Suprapubic skin (tissue), 4 donors: ENCODE results near the gene NUDT4. TPM values are rescaled to one million over a fixed set of nuclear protein-coding genes. Genes with fewer than 3 reads are reported as not detected.

ENCODE experiments used
- DNase-seq, 2 donors: peaks; one replicate each; pipeline ENCODE4 v3.0.0-alpha.2; 2019; ENCODE audit warnings: low spot score in 2 of 2
- H3K27ac ChIP-seq: fragments of 200-600 bp; sonication (generic); one replicate; pipeline ENCODE4 v1.5.1; 2019
- H3K27me3 ChIP-seq: fragments of 200-600 bp; sonication (generic); one replicate; pipeline ENCODE4 v1.5.1; 2019
- H3K36me3 ChIP-seq: fragments of 200-600 bp; sonication (generic); one replicate; pipeline ENCODE4 v1.5.1; 2019
- H3K4me1 ChIP-seq: fragments of 200-600 bp; sonication (generic); one replicate; pipeline ENCODE4 v1.5.1; 2019
- H3K4me3 ChIP-seq: fragments of 200-600 bp; sonication (generic); one replicate; pipeline ENCODE4 v1.5.1; 2019; ENCODE audit warnings: mild to moderate bottlenecking
- H3K9me3 ChIP-seq: fragments of 200-600 bp; sonication (generic); one replicate; pipeline ENCODE4 v1.5.1; 2019
- EP300 ChIP-seq: sonication (generic); formaldehyde crosslinking; IDR thresholded peaks from one replicate; pipeline ENCODE4 v1.6.1; 2017; ENCODE audit warnings: antibody characterized with exemption
- POLR2A ChIP-seq, 2 donors: fragments of 450-650 bp; IDR thresholded peaks; one replicate each; pipeline ENCODE4 v1.6.1; 2017; ENCODE audit warnings: antibody characterized with exemption in 2 of 2, mild to moderate bottlenecking in 2 of 2, moderate library complexity in 2 of 2
- POLR2AphosphoS5 ChIP-seq, 3 donors: sonication (generic); formaldehyde crosslinking; IDR thresholded peaks; one replicate each; pipeline ENCODE4 v1.6.1; 2017; ENCODE audit warnings: antibody characterized with exemption in 3 of 3
- WGBS: methylation state at CpG from one replicate; pipeline ENCODE4 v1.1.5; 2018; 5-methylcytosine and 5-hydroxymethylcytosine counted together
- total RNA-seq, 4 donors: library from RNA; depleted of rRNA; stranded (reverse); fragments of >200 nt; gene quantifications; one replicate each; pipeline ENCODE4 v1.1.0, GENCODE V29; 2016
- TF ChIP-seq, protein P1 (sequence below), 2 donors: fragments of 200-600 bp in 1 of 2; fragments of 450-650 bp in 1 of 2; sonication (generic) in 1 of 2; IDR thresholded peaks; one replicate each; pipeline ENCODE4 v1.5.1; 2016 to 2019; ENCODE audit warnings: antibody characterized with exemption in 2 of 2, mild to moderate bottlenecking in 1 of 2, moderate library complexity in 1 of 2

NUDT4 gene
- total RNA-seq, 4 donors from 2014 or later: 27.1 to 46.7 (median 34.5) TPM

DNA sequence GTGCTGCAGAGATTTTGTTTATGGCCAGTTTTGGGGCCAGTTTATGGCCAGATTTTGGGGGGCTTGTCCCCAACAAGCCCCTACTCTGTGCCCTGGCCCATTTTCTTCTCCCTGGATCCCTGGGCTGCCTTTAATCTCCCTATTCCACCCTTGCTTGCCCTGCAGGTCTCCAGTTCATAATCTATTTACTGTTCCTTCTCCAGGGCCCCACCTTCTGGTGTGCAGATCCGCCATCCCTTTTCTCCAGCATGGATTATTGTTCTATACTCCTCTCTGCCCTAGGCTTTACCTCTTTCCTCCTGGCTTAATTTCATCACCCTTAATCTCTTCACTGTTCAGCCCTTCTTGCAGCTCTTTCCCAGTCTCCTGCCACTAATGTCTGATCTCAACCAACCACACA, 26.0 kb upstream of the NUDT4 start:
- H3K27ac ChIP-seq: no peak overlapping the region
- H3K4me1 ChIP-seq: no peaks in the 10 kb centered on the region
- H3K9me3 ChIP-seq: no peaks in the 10 kb centered on the region
- 100% methylated on average over 1 of the region's 1 CpG for WGBS
- no peaks in the 10 kb centered on the region for H3K36me3 ChIP-seq
- TF ChIP-seq POLR2AphosphoS5 (IDR thresholded peaks at IDR 0.05): no peak
- TF ChIP-seq EP300: no peak
- TF ChIP-seq POLR2A (IDR thresholded peaks at IDR 0.05): no peak
- TF ChIP-seq, protein P1, sequence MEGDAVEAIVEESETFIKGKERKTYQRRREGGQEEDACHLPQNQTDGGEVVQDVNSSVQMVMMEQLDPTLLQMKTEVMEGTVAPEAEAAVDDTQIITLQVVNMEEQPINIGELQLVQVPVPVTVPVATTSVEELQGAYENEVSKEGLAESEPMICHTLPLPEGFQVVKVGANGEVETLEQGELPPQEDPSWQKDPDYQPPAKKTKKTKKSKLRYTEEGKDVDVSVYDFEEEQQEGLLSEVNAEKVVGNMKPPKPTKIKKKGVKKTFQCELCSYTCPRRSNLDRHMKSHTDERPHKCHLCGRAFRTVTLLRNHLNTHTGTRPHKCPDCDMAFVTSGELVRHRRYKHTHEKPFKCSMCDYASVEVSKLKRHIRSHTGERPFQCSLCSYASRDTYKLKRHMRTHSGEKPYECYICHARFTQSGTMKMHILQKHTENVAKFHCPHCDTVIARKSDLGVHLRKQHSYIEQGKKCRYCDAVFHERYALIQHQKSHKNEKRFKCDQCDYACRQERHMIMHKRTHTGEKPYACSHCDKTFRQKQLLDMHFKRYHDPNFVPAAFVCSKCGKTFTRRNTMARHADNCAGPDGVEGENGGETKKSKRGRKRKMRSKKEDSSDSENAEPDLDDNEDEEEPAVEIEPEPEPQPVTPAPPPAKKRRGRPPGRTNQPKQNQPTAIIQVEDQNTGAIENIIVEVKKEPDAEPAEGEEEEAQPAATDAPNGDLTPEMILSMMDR (IDR thresholded peaks at IDR 0.05): no peak
- H3K27me3 ChIP-seq: no peaks in the 10 kb centered on the region
- no peak for DNase-seq
- H3K4me3 ChIP-seq: no peak overlapping the region

DNA sequence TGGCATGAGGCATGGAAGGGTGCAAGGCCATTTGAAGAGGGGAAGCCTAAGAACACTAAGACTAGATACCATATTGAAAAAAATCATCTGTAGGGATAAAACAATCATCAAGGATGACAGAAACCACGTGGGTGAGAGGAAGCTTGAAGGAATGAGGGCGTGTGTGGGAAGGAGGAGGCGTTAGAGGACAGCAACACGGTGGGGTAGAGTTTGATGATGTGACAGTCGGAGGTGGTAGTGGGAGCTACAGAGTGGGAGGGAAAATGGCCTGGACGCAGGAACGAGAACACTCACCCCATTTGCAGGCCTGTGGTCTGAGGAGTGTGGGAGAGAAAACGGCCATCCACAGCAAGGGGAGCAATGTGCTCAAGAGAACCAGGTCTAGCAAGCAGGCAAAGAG, 25.4 kb upstream of the NUDT4 start:
- WGBS: 82% methylated on average over 8 of the region's 8 CpGs
- Histone ChIP-seq H3K4me1 (no peaks in the 10 kb centered on the region), H3K27ac (no peak overlapping the region), H3K36me3 (no peaks in the 10 kb centered on the region), H3K4me3 (no peak overlapping the region), H3K9me3 (no peaks in the 10 kb centered on the region), H3K27me3 (no peaks in the 10 kb centered on the region)
- no peak for TF ChIP-seq POLR2A (IDR thresholded peaks at IDR 0.05)
- no peak for TF ChIP-seq POLR2AphosphoS5 (IDR thresholded peaks at IDR 0.05)
- no peak for TF ChIP-seq EP300
- TF ChIP-seq, protein P1 (IDR thresholded peaks at IDR 0.05): no peak
- DNase-seq: no peak

DNA sequence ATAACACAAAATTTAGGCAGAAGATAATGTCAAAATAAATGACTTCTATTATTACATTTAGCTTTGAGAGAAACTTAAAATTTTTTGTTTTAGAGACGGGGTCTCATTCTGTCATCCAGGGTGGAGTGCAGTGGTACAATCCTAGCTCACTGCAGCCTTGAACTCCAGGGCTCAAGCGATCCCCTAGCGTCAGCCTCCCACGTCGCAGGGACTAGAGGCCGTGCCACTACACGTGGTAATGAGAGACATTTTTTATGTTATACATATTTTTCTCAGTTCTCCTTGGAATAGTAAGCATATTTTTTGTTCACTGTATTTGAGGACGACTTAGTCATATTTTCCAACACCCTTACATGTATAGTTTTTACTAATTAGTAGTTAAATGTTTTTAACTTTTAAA, 21.5 kb upstream of the NUDT4 start:
- no peak for DNase-seq
- WGBS: 92% methylated on average over 8 of the region's 8 CpGs
- Histone ChIP-seq H3K4me3 (no peak overlapping the region), H3K27ac (no peak overlapping the region), H3K9me3 (no peaks in the 10 kb centered on the region), H3K36me3 (no peaks in the 10 kb centered on the region), H3K4me1 (no peaks in the 10 kb centered on the region), H3K27me3 (no peaks in the 10 kb centered on the region)
- TF ChIP-seq, protein P1 (IDR thresholded peaks at IDR 0.05): no peak
- TF ChIP-seq EP300: no peak

GRCh38 chr12:93358058-93358457, 19.7 kb upstream of the NUDT4 start:
- Histone ChIP-seq H3K9me3 (no peaks in the 10 kb centered on the region), H3K27ac (no peak overlapping the region), H3K27me3 (no peaks in the 10 kb centered on the region), H3K36me3 (no peaks in the 10 kb centered on the region), H3K4me1 (no peaks in the 10 kb centered on the region), H3K4me3 (no peak overlapping the region)
- TF ChIP-seq, protein P1 (IDR thresholded peaks at IDR 0.05): no peak
- no peak for TF ChIP-seq POLR2AphosphoS5 (IDR thresholded peaks at IDR 0.05)
- no peak for TF ChIP-seq POLR2A (IDR thresholded peaks at IDR 0.05)
- no peak for TF ChIP-seq EP300
- no peak for DNase-seq
- 98% methylated on average over 2 of the region's 2 CpGs for WGBS

DNA sequence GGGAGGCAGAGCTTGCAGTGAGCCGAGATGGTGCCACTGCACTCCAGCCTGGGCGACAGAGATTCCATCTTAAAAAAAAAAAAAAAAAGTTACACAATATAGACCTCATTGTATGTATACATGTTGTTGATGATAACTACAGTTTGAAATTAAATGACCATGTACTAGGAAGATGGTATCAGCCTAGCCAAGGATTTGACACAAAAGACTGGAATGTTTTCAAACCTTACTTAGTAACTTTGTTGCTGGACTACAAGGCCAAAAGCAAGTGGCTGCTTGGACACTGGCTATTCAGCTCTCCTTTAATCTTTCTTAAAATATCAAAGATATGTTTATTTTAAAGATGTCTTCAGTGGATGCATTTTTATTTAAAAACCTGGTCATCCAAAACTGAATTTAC, 18.9 kb upstream of the NUDT4 start:
- Histone ChIP-seq H3K4me1 (no peaks in the 10 kb centered on the region), H3K27ac (no peak overlapping the region), H3K9me3 (no peaks in the 10 kb centered on the region), H3K4me3 (no peak overlapping the region), H3K36me3 (no peaks in the 10 kb centered on the region), H3K27me3 (no peaks in the 10 kb centered on the region)
- WGBS: 91% methylated on average over 2 of the region's 2 CpGs
- DNase-seq: no peak
- TF ChIP-seq POLR2A (IDR thresholded peaks at IDR 0.05): no peak
- TF ChIP-seq, protein P1 (IDR thresholded peaks at IDR 0.05): no peak
- no peak for TF ChIP-seq POLR2AphosphoS5 (IDR thresholded peaks at IDR 0.05)
- no peak for TF ChIP-seq EP300
